KMS-11 (cell line): ENCODE data around the gene TRPC4.

ENCODE experiments used
- H2AFZ ChIP-seq: fragments of 200-600 bp; sonication (generic); 2 replicates; pipeline ENCODE4 v1.6.1; 2016; ENCODE audit warnings: antibody characterized with exemption, mixed run types, low read depth
- H3K27ac ChIP-seq: fragments of 200-600 bp; sonication (generic); 2 replicates; pipeline ENCODE4 v1.6.1; 2016; ENCODE audit warnings: mild to moderate bottlenecking, mixed run types
- H3K27me3 ChIP-seq: fragments of 200-600 bp; sonication (generic); 2 replicates; pipeline ENCODE4 v1.6.1; 2017; ENCODE audit warnings: mild to moderate bottlenecking, low read depth, mixed run types, moderate library complexity; ENCODE audit not compliant: insufficient read depth
- H3K36me3 ChIP-seq: fragments of 200-600 bp; sonication (generic); 2 replicates; pipeline ENCODE4 v1.6.1; 2017; ENCODE audit warnings: mild to moderate bottlenecking, mixed run types; ENCODE audit not compliant: insufficient read depth
- H3K4me1 ChIP-seq: fragments of 200-600 bp; sonication (generic); 2 replicates; pipeline ENCODE4 v1.6.1; 2016; ENCODE audit warnings: mild to moderate bottlenecking, low read depth, mixed run types; ENCODE audit not compliant: poor library complexity, severe bottlenecking
- H3K4me2 ChIP-seq: fragments of 200-600 bp; sonication (generic); 2 replicates; pipeline ENCODE4 v1.7.0; 2016; ENCODE audit warnings: mild to moderate bottlenecking, mixed run types
- H3K4me3 ChIP-seq: fragments of 200-600 bp; sonication (generic); IDR thresholded peaks from 2 replicates; pipeline ENCODE4 v1.6.1; 2017; ENCODE audit warnings: low read depth, low read length, mixed read lengths; ENCODE audit not compliant: insufficient read depth
- H3K79me2 ChIP-seq: fragments of 200-600 bp; sonication (generic); 2 replicates; pipeline ENCODE4 v1.6.1; 2016; ENCODE audit warnings: low read depth, mixed run types; ENCODE audit not compliant: insufficient read depth
- H3K9ac ChIP-seq: fragments of 200-600 bp; sonication (generic); 2 replicates; pipeline ENCODE4 v1.6.1; 2016; ENCODE audit warnings: mild to moderate bottlenecking, mixed run types
- H4K20me1 ChIP-seq: fragments of 200-600 bp; sonication (generic); 2 replicates; pipeline ENCODE4 v1.6.1; 2016; ENCODE audit warnings: mild to moderate bottlenecking, mixed run types; ENCODE audit not compliant: insufficient read depth
- TF ChIP-seq, protein P1 (sequence below): fragments of 200-600 bp; sonication (generic); conservative IDR thresholded peaks from 2 replicates; pipeline ENCODE4 v1.6.1; 2017; ENCODE audit warnings: low read depth, mild to moderate bottlenecking, antibody characterized with exemption, low read length, moderate library complexity, mixed read lengths

The TRPC4 gene

DNA sequence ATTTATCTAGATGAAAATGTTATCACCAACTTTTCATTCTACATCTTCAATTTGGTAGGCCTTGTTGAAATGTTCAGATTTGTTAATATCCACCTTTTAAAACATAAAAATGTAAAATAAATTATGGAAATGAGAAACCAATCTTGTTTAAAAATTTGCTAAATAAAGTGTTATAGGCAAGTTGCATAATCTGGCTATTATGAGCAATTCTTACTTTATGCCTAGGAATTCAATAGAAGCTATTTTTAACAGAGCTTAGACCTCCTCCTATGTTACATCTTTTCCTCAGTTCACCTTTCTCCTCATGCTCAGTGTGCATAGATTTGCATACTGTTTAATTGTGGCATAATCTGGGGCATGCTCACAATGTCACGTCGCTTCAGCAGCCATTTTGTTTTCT is 183.1 kb downstream of the TRPC4 start:
- Histone ChIP-seq H3K79me2 (no peaks in the 10 kb centered on the region), H3K4me2 (no peak overlapping the region), H2AFZ (no peak overlapping the region), H4K20me1 (no peaks in the 10 kb centered on the region), H3K4me3 (no peak overlapping the region), H3K27me3 (no peaks in the 10 kb centered on the region), H3K27ac (no peak overlapping the region), H3K4me1 (no peaks in the 10 kb centered on the region), H3K9ac (no peak overlapping the region), H3K36me3 (no peaks in the 10 kb centered on the region)
- TF ChIP-seq, protein P1, sequence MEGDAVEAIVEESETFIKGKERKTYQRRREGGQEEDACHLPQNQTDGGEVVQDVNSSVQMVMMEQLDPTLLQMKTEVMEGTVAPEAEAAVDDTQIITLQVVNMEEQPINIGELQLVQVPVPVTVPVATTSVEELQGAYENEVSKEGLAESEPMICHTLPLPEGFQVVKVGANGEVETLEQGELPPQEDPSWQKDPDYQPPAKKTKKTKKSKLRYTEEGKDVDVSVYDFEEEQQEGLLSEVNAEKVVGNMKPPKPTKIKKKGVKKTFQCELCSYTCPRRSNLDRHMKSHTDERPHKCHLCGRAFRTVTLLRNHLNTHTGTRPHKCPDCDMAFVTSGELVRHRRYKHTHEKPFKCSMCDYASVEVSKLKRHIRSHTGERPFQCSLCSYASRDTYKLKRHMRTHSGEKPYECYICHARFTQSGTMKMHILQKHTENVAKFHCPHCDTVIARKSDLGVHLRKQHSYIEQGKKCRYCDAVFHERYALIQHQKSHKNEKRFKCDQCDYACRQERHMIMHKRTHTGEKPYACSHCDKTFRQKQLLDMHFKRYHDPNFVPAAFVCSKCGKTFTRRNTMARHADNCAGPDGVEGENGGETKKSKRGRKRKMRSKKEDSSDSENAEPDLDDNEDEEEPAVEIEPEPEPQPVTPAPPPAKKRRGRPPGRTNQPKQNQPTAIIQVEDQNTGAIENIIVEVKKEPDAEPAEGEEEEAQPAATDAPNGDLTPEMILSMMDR: no peak

DNA sequence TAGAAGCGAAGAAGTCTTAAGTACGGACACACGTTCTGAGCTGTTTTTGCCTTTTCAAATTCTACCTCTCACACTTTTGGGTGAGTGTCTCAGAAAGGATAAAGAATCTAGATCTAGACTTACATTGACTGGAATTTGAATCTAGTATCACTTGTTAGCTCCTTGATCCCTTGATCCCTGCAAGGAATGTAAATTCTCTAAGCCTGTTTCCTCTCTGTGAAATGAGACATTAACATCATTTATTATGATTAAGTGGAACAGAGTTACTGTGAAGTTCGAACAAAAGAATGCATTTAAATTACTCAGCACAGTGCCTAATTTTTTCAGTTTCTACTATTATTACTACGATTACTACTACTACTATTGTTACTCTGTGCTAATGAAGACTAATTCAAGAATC is 184.4 kb downstream of the TRPC4 start:
- Histone ChIP-seq H4K20me1 (no peaks in the 10 kb centered on the region), H3K4me2 (no peak overlapping the region), H3K4me1 (no peaks in the 10 kb centered on the region), H3K27ac (no peak overlapping the region), H3K79me2 (no peaks in the 10 kb centered on the region), H3K36me3 (no peaks in the 10 kb centered on the region), H2AFZ (no peak overlapping the region), H3K4me3 (no peak overlapping the region), H3K27me3 (no peaks in the 10 kb centered on the region), H3K9ac (no peak overlapping the region)
- TF ChIP-seq, protein P1: no peak

DNA sequence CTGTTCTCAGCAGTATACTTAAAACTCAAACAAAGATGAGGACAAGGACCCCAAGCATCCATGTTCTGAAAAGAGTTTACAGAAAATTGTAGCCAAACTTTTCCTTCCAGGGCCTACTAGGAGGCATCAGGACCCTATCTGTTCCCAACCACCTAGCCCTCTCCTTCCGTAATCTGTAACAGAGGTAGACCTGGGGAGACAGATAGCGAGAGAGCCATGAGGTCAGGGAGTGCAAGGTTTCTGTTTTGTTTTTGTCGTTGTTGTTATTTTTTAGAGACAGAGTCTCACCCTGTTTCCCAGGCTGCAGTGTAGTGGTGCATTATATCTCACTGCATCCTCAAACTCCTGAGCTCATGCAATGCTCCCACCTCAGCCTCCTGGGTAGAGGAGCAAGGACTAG is 187.1 kb downstream of the TRPC4 start:
- H3K4me1 ChIP-seq: no peaks in the 10 kb centered on the region
- H3K4me3 ChIP-seq: no peak overlapping the region
- H3K27me3 ChIP-seq: no peaks in the 10 kb centered on the region
- H3K27ac ChIP-seq: no peak overlapping the region
- no peaks in the 10 kb centered on the region for H3K36me3 ChIP-seq
- H4K20me1 ChIP-seq: no peaks in the 10 kb centered on the region
- no peak overlapping the region for H3K4me2 ChIP-seq
- H3K79me2 ChIP-seq: no peaks in the 10 kb centered on the region
- no peak overlapping the region for H3K9ac ChIP-seq
- TF ChIP-seq, protein P1: no peak
- H2AFZ ChIP-seq: no peak overlapping the region

DNA sequence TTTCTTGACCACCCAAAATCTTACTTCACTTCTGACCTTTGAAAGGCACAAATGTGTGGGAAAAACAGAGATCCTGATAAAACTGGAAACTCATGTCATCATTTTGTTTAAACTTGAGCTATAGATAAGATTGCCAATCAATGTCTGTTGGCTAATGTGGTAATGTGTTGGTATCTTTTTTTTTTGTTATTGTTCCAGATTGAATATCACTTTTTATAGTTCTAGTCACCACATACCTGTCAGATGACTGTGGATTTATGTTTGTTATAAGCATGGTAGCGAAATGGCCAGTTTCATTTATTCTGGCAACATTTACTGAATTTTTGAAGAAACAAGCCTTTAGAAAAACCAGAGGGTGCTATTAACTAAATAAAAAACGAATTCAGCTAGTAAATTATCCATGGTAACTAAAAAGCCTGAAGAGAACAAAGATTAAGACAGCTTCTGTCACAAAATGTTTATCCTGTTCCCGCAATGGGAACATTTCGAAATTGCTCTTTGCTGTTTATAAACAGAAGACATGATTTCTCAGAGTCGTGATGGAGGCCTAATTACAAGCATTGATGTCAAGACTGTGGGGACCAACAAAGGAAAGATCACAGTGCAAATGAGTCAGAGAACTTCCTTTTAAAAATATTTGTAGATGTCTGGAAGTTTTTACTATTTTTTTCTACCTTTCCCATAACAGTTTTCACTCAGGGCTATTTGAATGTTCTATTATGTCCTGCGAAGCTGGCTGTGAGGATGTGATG is 188.1 kb downstream of the TRPC4 start:
- Histone ChIP-seq H3K27me3 (no peaks in the 10 kb centered on the region), H2AFZ (no peak overlapping the region), H3K4me1 (no peaks in the 10 kb centered on the region), H3K27ac (no peak overlapping the region), H3K4me3 (no peak overlapping the region), H3K4me2 (no peak overlapping the region), H3K79me2 (no peaks in the 10 kb centered on the region), H3K36me3 (no peaks in the 10 kb centered on the region), H4K20me1 (no peaks in the 10 kb centered on the region), H3K9ac (no peak overlapping the region)
- TF ChIP-seq, protein P1: no peak
